Neural progenitor cell (in vitro differentiated cells): Measurements from ENCODE around the gene GLE1.

Experiments used
- EZH2 ChIP-seq: fragments of 200-600 bp; sonication (generic); IDR thresholded peaks from 2 replicates; pipeline ENCODE4 v1.6.1; 2017; ENCODE audit warnings: antibody characterized with exemption, mild to moderate bottlenecking, moderate library complexity
- EZH2phosphoT487 ChIP-seq: fragments of 200-600 bp; sonication (generic); IDR thresholded peaks from 2 replicates; pipeline ENCODE4 v1.6.1; 2017; ENCODE audit warnings: antibody characterized with exemption
- TF ChIP-seq, protein P1 (sequence below): fragments of 200-600 bp; sonication (generic); IDR thresholded peaks from 2 replicates; pipeline ENCODE4 v1.5.1; 2017; ENCODE audit warnings: antibody characterized with exemption, mild to moderate bottlenecking

DNA sequence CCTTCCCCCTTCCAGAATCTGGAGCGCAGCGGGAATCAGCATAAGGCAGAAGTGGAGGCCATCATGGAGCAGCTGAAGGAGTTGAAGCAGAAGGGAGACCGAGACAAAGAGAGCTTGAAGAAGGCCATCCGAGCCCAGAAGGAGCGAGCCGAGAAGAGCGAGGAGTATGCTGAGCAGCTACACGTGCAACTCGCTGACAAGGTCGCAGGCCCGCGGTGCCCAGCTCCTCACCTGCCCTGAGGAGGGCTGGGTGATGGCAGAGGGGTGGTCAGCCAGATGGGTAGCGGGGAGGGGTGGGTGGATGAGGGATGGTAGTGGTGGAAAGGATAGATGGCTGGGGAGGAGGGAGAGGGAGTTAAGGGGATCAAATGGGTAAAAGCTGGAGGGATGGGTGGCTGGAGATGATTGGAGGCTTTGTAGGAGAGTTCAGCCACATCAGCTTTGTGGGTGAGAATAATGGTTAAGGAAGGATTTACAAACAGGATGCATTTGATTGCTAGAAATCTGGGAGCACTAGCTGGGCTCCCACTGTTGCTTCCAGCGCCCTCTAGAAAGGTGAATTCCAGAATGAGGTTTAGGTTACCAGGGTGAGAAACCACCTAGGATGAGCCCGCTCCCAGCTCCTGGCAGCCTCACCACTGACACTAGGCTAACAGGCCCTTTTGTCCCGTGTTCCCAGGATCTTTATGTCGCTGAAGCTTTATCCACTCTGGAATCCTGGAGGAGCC lies 19.7 kb upstream of the GLE1 start:
- TF ChIP-seq, protein P1, sequence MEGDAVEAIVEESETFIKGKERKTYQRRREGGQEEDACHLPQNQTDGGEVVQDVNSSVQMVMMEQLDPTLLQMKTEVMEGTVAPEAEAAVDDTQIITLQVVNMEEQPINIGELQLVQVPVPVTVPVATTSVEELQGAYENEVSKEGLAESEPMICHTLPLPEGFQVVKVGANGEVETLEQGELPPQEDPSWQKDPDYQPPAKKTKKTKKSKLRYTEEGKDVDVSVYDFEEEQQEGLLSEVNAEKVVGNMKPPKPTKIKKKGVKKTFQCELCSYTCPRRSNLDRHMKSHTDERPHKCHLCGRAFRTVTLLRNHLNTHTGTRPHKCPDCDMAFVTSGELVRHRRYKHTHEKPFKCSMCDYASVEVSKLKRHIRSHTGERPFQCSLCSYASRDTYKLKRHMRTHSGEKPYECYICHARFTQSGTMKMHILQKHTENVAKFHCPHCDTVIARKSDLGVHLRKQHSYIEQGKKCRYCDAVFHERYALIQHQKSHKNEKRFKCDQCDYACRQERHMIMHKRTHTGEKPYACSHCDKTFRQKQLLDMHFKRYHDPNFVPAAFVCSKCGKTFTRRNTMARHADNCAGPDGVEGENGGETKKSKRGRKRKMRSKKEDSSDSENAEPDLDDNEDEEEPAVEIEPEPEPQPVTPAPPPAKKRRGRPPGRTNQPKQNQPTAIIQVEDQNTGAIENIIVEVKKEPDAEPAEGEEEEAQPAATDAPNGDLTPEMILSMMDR: no peak
- TF ChIP-seq EZH2 (no peak), EZH2phosphoT487 (no peak)
